Suprapubic skin (tissue), 4 donors: ENCODE results near the gene FBXW12. TPM values are rescaled to one million over a fixed set of nuclear protein-coding genes. Genes with fewer than 3 reads are reported as not detected.
A peak's percentile ranks its signal among the peaks of the same experiment; 100 is the strongest.

Experiments used
- DNase-seq, 2 donors: peaks; one replicate each; pipeline ENCODE4 v3.0.0-alpha.2; 2019; ENCODE audit warnings: low spot score in 2 of 2
- H3K27ac ChIP-seq: fragments of 200-600 bp; sonication (generic); one replicate; pipeline ENCODE4 v1.5.1; 2019
- H3K27me3 ChIP-seq: fragments of 200-600 bp; sonication (generic); one replicate; pipeline ENCODE4 v1.5.1; 2019
- H3K36me3 ChIP-seq: fragments of 200-600 bp; sonication (generic); one replicate; pipeline ENCODE4 v1.5.1; 2019
- H3K4me1 ChIP-seq: fragments of 200-600 bp; sonication (generic); one replicate; pipeline ENCODE4 v1.5.1; 2019
- H3K4me3 ChIP-seq: fragments of 200-600 bp; sonication (generic); one replicate; pipeline ENCODE4 v1.5.1; 2019; ENCODE audit warnings: mild to moderate bottlenecking
- H3K9me3 ChIP-seq: fragments of 200-600 bp; sonication (generic); one replicate; pipeline ENCODE4 v1.5.1; 2019
- EP300 ChIP-seq: sonication (generic); formaldehyde crosslinking; IDR thresholded peaks from one replicate; pipeline ENCODE4 v1.6.1; 2017; ENCODE audit warnings: antibody characterized with exemption
- POLR2A ChIP-seq, 2 donors: fragments of 450-650 bp; IDR thresholded peaks; one replicate each; pipeline ENCODE4 v1.6.1; 2017; ENCODE audit warnings: antibody characterized with exemption in 2 of 2, mild to moderate bottlenecking in 2 of 2, moderate library complexity in 2 of 2
- POLR2AphosphoS5 ChIP-seq, 3 donors: sonication (generic); formaldehyde crosslinking; IDR thresholded peaks; one replicate each; pipeline ENCODE4 v1.6.1; 2017; ENCODE audit warnings: antibody characterized with exemption in 3 of 3
- WGBS: methylation state at CpG from one replicate; pipeline ENCODE4 v1.1.5; 2018; 5-methylcytosine and 5-hydroxymethylcytosine counted together
- total RNA-seq, 4 donors: library from RNA; depleted of rRNA; stranded (reverse); fragments of >200 nt; gene quantifications; one replicate each; pipeline ENCODE4 v1.1.0, GENCODE V29; 2016
- TF ChIP-seq, protein P1 (sequence below), 2 donors: fragments of 200-600 bp in 1 of 2; fragments of 450-650 bp in 1 of 2; sonication (generic) in 1 of 2; IDR thresholded peaks; one replicate each; pipeline ENCODE4 v1.5.1; 2016 to 2019; ENCODE audit warnings: antibody characterized with exemption in 2 of 2, mild to moderate bottlenecking in 1 of 2, moderate library complexity in 1 of 2

The FBXW12 gene
- total RNA-seq, 4 donors from 2014 or later = not detected

- peak overlapping the region; percentile 93 for H3K4me3 ChIP-seq
These were observed 53.3 kb downstream of the FBXW12 start for GRCh38 chr3:48425281-48425812.

DNA sequence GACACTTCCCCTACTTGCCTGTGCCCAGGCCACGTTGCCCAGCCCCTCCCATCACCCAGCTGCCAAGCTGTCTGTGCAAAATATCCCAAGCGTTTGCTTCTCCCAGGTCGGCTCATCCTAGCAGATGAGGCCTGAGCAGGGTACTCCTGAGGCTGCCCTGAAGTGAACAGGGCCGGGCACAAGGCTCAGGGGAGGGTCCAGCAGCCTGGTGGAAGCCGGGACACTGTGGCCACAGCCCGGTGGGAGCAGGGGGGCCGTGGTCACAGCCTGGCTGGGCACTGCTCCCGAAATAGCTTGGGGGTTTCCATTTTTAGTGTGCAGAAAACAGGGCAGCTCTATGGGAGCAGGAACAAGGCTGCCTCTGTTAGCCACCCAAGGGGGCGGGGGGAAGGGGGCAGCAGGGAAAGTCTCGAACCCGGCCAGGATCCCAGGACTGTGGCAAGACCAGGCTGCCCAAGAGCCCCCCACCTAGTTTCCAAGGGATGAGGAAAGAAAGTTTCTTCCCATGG is 54.4 kb downstream of the FBXW12 start:
- Histone ChIP-seq H3K4me3 (peak overlapping the region; percentile 93), H3K27me3 (no peaks in the 10 kb centered on the region), H3K9me3 (no peaks in the 10 kb centered on the region), H3K27ac (peak overlapping the region; percentile 97), H3K4me1 (peaks cover 89% of the 10 kb centered on the region), H3K36me3 (peaks cover 23% of the 10 kb centered on the region)
- 35% methylated on average over 9 of the region's 11 CpGs for WGBS
- TF ChIP-seq, protein P1, sequence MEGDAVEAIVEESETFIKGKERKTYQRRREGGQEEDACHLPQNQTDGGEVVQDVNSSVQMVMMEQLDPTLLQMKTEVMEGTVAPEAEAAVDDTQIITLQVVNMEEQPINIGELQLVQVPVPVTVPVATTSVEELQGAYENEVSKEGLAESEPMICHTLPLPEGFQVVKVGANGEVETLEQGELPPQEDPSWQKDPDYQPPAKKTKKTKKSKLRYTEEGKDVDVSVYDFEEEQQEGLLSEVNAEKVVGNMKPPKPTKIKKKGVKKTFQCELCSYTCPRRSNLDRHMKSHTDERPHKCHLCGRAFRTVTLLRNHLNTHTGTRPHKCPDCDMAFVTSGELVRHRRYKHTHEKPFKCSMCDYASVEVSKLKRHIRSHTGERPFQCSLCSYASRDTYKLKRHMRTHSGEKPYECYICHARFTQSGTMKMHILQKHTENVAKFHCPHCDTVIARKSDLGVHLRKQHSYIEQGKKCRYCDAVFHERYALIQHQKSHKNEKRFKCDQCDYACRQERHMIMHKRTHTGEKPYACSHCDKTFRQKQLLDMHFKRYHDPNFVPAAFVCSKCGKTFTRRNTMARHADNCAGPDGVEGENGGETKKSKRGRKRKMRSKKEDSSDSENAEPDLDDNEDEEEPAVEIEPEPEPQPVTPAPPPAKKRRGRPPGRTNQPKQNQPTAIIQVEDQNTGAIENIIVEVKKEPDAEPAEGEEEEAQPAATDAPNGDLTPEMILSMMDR (IDR thresholded peaks at IDR 0.05) = no peak
- TF ChIP-seq POLR2AphosphoS5 (IDR thresholded peaks at IDR 0.05) = no peak
- no peak for TF ChIP-seq POLR2A (IDR thresholded peaks at IDR 0.05)
- TF ChIP-seq EP300 = no peak
- no peak for DNase-seq

More at GRCh38 chr3:48425281-48425812, 53.3 kb downstream of the FBXW12 start:
- WGBS = 37% methylated on average over 11 of the region's 13 CpGs
- DNase-seq = no peak
- Histone ChIP-seq H3K9me3 (no peaks in the 10 kb centered on the region), H3K36me3 (peaks cover 32% of the 10 kb centered on the region), H3K4me1 (peaks cover 78% of the 10 kb centered on the region), H3K27ac (peak overlapping the region; percentile 38), H3K27me3 (no peaks in the 10 kb centered on the region)
- no peak for TF ChIP-seq POLR2A (IDR thresholded peaks at IDR 0.05)
- TF ChIP-seq EP300 = no peak
- TF ChIP-seq, protein P1 (IDR thresholded peaks at IDR 0.05) = no peak
- TF ChIP-seq POLR2AphosphoS5 (IDR thresholded peaks at IDR 0.05) = no peak

GRCh38 chr3:48426944-48427629 is 55.1 kb downstream of the FBXW12 start:
- DNase-seq = no peak
- Histone ChIP-seq H3K4me1 (peaks cover 89% of the 10 kb centered on the region), H3K36me3 (peaks cover 16% of the 10 kb centered on the region), H3K27me3 (no peaks in the 10 kb centered on the region), H3K9me3 (no peaks in the 10 kb centered on the region), H3K27ac (peak overlapping the region; percentile 97), H3K4me3 (peak overlapping the region; percentile 93)
- WGBS = 34% methylated on average over 8 of the region's 8 CpGs
- TF ChIP-seq EP300 (no peak), POLR2AphosphoS5 (IDR thresholded peaks at IDR 0.05) (no peak), POLR2A (IDR thresholded peaks at IDR 0.05) (no peak)
- TF ChIP-seq, protein P1 (IDR thresholded peaks at IDR 0.05) = no peak

- Histone ChIP-seq H3K4me3 (peak overlapping the region; percentile 93), H3K9me3 (no peaks in the 10 kb centered on the region), H3K27ac (peak overlapping the region; percentile 97), H3K36me3 (peaks cover 16% of the 10 kb centered on the region), H3K27me3 (no peaks in the 10 kb centered on the region), H3K4me1 (peaks cover 89% of the 10 kb centered on the region)
- TF ChIP-seq POLR2AphosphoS5 (IDR thresholded peaks at IDR 0.05) (no peak), EP300 (no peak), POLR2A (IDR thresholded peaks at IDR 0.05) (no peak)
- TF ChIP-seq, protein P1 (IDR thresholded peaks at IDR 0.05) = no peak
- DNase-seq = no peak
- WGBS = 41% methylated on average over 9 of the region's 9 CpGs
These were observed 55.6 kb downstream of the FBXW12 start for GRCh38 chr3:48427630-48427962.

DNA sequence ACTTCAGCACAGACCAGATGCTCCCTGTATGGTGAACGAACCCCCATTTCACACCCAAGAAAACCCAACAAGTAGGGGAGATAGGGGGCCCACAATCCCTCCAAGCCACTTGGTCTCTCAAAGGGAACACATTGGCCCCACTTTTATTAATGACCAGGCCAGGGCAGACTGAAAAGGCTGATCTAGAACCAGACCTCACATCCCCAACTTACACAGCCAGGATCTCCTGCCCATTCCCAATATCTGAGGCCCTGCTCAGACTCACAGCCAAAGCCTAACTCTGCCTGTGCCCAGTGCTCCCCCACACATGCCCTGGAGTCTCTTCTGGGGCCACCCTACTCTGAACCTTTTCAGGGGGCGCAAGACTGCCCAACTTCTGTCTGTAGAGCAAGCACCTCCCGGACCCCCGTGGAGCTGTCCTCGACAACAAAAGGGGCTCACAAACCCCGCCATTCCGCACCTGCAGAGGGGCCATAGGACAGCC is 56.1 kb downstream of the FBXW12 start:
- TF ChIP-seq EP300 (no peak), POLR2A (IDR thresholded peaks at IDR 0.05) (no peak), POLR2AphosphoS5 (IDR thresholded peaks at IDR 0.05) (no peak)
- TF ChIP-seq, protein P1 (IDR thresholded peaks at IDR 0.05) = no peak
- H3K9me3 ChIP-seq = no peaks in the 10 kb centered on the region
- H3K4me3 ChIP-seq = peak overlapping the region; percentile 93
- 52% methylated on average over 5 of the region's 7 CpGs for WGBS
- DNase-seq = no peak
- H3K4me1 ChIP-seq = peaks cover 89% of the 10 kb centered on the region
- H3K27ac ChIP-seq = peak overlapping the region; percentile 97
- H3K27me3 ChIP-seq = no peaks in the 10 kb centered on the region
- H3K36me3 ChIP-seq = peaks cover 15% of the 10 kb centered on the region
